Measurements from ENCODE around the gene RTN4RL1. TPM values are rescaled to one million over a fixed set of nuclear protein-coding genes. Genes with fewer than 3 reads are reported as not detected.

Gene RTN4RL1
- total RNA-seq, 1 donor from 2014 or later = 0.77 TPM

DNA sequence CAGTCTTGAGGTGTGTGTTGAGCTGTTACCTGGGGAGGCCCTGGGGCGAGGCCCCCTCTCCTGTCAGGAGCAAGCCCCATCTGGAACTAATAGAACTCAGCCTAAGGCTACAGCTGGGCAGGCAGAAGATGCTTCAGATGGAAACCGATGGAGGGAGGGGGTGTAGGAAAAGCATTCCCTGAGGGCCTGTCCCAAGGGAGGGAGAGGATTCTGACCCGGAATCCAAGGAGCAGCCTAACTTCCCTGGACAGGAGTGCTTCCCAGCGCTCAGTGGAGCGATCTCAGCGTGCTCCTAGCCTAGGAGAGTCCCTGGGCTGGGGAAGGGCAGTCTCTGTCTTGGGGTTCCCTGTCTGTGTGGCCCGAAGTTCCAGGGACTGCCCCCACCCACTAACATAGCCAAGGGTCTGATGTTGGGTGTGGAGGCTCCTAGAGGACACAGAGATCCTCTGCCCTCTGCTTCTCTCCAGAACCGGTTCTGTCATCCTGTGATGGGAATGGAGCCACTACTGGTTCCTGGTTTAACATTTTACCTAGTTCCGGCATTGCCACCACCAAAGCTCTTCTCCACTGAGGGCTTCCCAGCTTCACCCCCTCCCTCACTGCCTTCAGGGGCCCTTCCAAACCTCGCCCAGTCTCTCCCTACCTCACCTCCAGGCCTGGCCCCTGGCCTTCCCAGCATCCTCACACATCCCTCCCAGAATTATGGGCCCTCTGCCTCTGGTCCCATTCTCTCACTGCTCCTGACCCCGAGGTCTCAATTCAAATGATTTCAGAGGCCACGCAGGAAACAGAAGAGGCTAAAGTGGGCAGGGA, 58.7 kb downstream of the RTN4RL1 start:
- H2AFZ ChIP-seq (ENCODE audit: low read depth, low read length) = no peak overlapping the region
- H3K9me3 ChIP-seq (ENCODE audit: insufficient read depth, low read depth, low read length) = no peaks in the 10 kb centered on the region
- Mint-ChIP-seq H3K36me3 (ENCODE audit: low read depth, unreplicated experiment) (no peaks in the 10 kb centered on the region), H3K4me1 (ENCODE audit: low read depth, unreplicated experiment) (peaks cover 10% of the 10 kb centered on the region), H3K9me3 (ENCODE audit: unreplicated experiment) (no peaks in the 10 kb centered on the region), H3K27ac (ENCODE audit: unreplicated experiment) (peak overlapping the region; percentile 58), H3K4me3 (ENCODE audit: unreplicated experiment) (no peak overlapping the region), H3K27me3 (ENCODE audit: low read depth, unreplicated experiment) (peaks cover 24% of the 10 kb centered on the region)
- no peaks in the 10 kb centered on the region for H3K79me2 ChIP-seq (ENCODE audit: insufficient read depth, low read length)
- TF ChIP-seq EZH2 (IDR thresholded peaks at IDR 0.05; ENCODE audit: insufficient read depth, low read length) = no peak
- TF ChIP-seq, protein P1, sequence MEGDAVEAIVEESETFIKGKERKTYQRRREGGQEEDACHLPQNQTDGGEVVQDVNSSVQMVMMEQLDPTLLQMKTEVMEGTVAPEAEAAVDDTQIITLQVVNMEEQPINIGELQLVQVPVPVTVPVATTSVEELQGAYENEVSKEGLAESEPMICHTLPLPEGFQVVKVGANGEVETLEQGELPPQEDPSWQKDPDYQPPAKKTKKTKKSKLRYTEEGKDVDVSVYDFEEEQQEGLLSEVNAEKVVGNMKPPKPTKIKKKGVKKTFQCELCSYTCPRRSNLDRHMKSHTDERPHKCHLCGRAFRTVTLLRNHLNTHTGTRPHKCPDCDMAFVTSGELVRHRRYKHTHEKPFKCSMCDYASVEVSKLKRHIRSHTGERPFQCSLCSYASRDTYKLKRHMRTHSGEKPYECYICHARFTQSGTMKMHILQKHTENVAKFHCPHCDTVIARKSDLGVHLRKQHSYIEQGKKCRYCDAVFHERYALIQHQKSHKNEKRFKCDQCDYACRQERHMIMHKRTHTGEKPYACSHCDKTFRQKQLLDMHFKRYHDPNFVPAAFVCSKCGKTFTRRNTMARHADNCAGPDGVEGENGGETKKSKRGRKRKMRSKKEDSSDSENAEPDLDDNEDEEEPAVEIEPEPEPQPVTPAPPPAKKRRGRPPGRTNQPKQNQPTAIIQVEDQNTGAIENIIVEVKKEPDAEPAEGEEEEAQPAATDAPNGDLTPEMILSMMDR (IDR thresholded peaks at IDR 0.05; ENCODE audit: insufficient read depth, low read depth, low read length) = no peak
- H3K9ac ChIP-seq (ENCODE audit: low read length) = no peak overlapping the region
- peaks cover 10% of the 10 kb centered on the region for H3K4me1 ChIP-seq (ENCODE audit: insufficient read depth, low read length)
- no peaks in the 10 kb centered on the region for H3K36me3 ChIP-seq (ENCODE audit: insufficient read depth, low read length)
- no peak overlapping the region for H3K27ac ChIP-seq (ENCODE audit: low read depth, low read length)
- H3K4me2 ChIP-seq (ENCODE audit: low read length) = peak overlapping the region; percentile 41
- H4K20me1 ChIP-seq (ENCODE audit: insufficient read depth, low read length) = no peaks in the 10 kb centered on the region
- no peak overlapping the region for H3K4me3 ChIP-seq (ENCODE audit: insufficient read depth, low read depth, low read length)
- H3K27me3 ChIP-seq (ENCODE audit: insufficient read depth, low read length) = peaks cover 5% of the 10 kb centered on the region
- DNase-seq (ENCODE audit: low read depth) (no peak), FAIRE-seq (no peak)

DNA sequence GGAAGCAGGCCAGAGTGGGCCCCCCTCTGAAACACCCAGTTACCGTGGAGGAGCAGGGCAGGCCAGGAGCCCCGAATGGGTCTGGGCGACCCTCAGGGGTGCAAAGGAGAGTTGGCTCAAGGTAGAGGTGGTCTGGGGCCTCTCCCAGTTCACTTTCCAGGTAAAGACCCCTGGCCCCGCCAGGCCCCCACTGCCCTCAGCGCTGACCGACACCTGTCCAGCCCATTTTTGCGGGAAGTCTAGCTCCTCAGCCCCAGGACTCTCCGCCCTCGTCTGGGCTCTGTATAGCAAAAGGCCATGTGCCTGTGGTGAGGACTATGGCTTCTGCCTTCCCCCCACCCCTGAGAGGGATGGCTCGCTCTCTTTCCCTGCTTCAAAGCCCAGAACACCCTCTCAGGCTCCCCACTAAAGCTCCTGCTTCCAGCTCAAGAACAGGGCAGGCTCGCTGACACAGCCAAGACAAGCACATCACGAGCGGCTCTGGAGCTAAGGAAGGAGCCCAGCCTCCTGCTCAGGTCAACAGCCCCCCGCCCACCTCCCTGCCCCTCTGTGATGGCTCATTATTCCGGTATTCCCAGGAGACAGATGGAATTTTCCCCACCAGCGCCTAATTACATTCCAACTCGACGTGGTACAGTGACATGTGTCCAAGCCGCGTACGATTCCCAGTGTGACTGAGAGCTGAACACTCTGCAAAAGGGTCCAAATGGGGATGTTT, 59.4 kb downstream of the RTN4RL1 start:
- TF ChIP-seq, protein P1 (IDR thresholded peaks at IDR 0.05; ENCODE audit: insufficient read depth, low read depth, low read length) = no peak
- no peak for TF ChIP-seq EZH2 (IDR thresholded peaks at IDR 0.05; ENCODE audit: insufficient read depth, low read length)
- Histone ChIP-seq H3K4me2 (ENCODE audit: low read length) (peak overlapping the region; percentile 41), H4K20me1 (ENCODE audit: insufficient read depth, low read length) (no peaks in the 10 kb centered on the region), H3K27me3 (ENCODE audit: insufficient read depth, low read length) (peaks cover 2% of the 10 kb centered on the region), H3K79me2 (ENCODE audit: insufficient read depth, low read length) (no peaks in the 10 kb centered on the region), H3K9me3 (ENCODE audit: insufficient read depth, low read depth, low read length) (no peaks in the 10 kb centered on the region), H3K27ac (ENCODE audit: low read depth, low read length) (no peak overlapping the region), H3K4me1 (ENCODE audit: insufficient read depth, low read length) (peaks cover 10% of the 10 kb centered on the region), H3K36me3 (ENCODE audit: insufficient read depth, low read length) (no peaks in the 10 kb centered on the region), H3K4me3 (ENCODE audit: insufficient read depth, low read depth, low read length) (no peak overlapping the region), H2AFZ (ENCODE audit: low read depth, low read length) (no peak overlapping the region), H3K9ac (ENCODE audit: low read length) (no peak overlapping the region)
- FAIRE-seq (no peak), DNase-seq (ENCODE audit: low read depth) (peak; percentile 32)
- H3K4me1 Mint-ChIP-seq (ENCODE audit: low read depth, unreplicated experiment) = peaks cover 10% of the 10 kb centered on the region
- H3K27ac Mint-ChIP-seq (ENCODE audit: unreplicated experiment) = peak overlapping the region; percentile 26
- H3K4me3 Mint-ChIP-seq (ENCODE audit: unreplicated experiment) = no peak overlapping the region
- peaks cover 24% of the 10 kb centered on the region for H3K27me3 Mint-ChIP-seq (ENCODE audit: low read depth, unreplicated experiment)
- H3K9me3 Mint-ChIP-seq (ENCODE audit: unreplicated experiment) = no peaks in the 10 kb centered on the region
- no peaks in the 10 kb centered on the region for H3K36me3 Mint-ChIP-seq (ENCODE audit: low read depth, unreplicated experiment)

Data from astrocyte (in vitro differentiated cells and primary cell).